PFSK-1 (cell line): ENCODE results near the gene CHD6.

Experiments used
- POLR2AphosphoS5 ChIP-seq: IDR thresholded peaks from 2 replicates; pipeline ENCODE4 v1.6.1; 2012; ENCODE audit warnings: low read depth, mild to moderate bottlenecking, control low read depth, low read length, moderate library complexity
- TF ChIP-seq, protein P1 (sequence below), 2 experiments: IDR thresholded peaks; 2 replicates each; pipeline versions ENCODE4 v1.6.1 to v1.8.0; 2011 to 2012; ENCODE audit warnings: low read depth in 2 of 2, low read length in 2 of 2, control low read depth in 1 of 2, inconsistent platforms in 1 of 2, mild to moderate bottlenecking in 1 of 2, moderate library complexity in 1 of 2; ENCODE audit not compliant: insufficient read depth in 1 of 2

DNA sequence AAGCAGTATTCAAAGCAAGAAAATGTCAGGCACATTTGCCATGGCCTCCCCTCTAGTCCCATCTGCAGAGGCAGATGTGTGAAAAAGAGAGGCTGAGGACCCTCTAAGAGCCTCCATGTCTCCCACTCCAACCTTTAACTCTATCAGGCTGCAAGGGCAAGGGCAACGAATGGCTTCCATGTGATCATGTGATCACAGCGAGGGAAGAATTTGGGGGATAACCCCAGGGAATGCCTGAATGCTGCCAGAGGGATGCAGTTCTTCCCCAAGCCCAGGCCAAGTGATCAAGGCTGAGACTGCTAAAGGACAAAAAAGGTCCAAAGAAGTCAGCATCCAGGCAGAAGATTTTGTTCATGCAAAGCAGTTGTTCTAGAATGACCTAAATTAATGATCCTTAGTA lies 4.9 kb downstream of the CHD6 start:
- TF ChIP-seq, protein P1, sequence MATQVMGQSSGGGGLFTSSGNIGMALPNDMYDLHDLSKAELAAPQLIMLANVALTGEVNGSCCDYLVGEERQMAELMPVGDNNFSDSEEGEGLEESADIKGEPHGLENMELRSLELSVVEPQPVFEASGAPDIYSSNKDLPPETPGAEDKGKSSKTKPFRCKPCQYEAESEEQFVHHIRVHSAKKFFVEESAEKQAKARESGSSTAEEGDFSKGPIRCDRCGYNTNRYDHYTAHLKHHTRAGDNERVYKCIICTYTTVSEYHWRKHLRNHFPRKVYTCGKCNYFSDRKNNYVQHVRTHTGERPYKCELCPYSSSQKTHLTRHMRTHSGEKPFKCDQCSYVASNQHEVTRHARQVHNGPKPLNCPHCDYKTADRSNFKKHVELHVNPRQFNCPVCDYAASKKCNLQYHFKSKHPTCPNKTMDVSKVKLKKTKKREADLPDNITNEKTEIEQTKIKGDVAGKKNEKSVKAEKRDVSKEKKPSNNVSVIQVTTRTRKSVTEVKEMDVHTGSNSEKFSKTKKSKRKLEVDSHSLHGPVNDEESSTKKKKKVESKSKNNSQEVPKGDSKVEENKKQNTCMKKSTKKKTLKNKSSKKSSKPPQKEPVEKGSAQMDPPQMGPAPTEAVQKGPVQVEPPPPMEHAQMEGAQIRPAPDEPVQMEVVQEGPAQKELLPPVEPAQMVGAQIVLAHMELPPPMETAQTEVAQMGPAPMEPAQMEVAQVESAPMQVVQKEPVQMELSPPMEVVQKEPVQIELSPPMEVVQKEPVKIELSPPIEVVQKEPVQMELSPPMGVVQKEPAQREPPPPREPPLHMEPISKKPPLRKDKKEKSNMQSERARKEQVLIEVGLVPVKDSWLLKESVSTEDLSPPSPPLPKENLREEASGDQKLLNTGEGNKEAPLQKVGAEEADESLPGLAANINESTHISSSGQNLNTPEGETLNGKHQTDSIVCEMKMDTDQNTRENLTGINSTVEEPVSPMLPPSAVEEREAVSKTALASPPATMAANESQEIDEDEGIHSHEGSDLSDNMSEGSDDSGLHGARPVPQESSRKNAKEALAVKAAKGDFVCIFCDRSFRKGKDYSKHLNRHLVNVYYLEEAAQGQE (IDR thresholded peaks at IDR 0.05; ENCODE audit: insufficient read depth in 1 of 2, low read depth in 2 of 2, low read length in 2 of 2): no peak
- TF ChIP-seq POLR2AphosphoS5: no peak
